GM23248 (cell line): ENCODE data around the gene FEV. TPM values are rescaled to one million over a fixed set of nuclear protein-coding genes. Genes with fewer than 3 reads are reported as not detected.

Experiments
- DNase-seq: peaks from one replicate; pipeline ENCODE4 v3.0.0-alpha.2; 2015
- H2AFZ ChIP-seq: fragments of 200-600 bp; sonication (generic); 2 replicates; pipeline ENCODE4 v1.6.1; 2016; ENCODE audit warnings: antibody characterized with exemption
- H3F3A ChIP-seq: fragments of 200-600 bp; sonication (generic); 2 replicates; pipeline ENCODE4 v1.6.1; 2016; ENCODE audit warnings: mild to moderate bottlenecking, antibody characterized with exemption, mixed run types; ENCODE audit not compliant: insufficient read depth
- H3K27ac ChIP-seq: fragments of 200-600 bp; sonication (generic); 2 replicates; pipeline ENCODE4 v1.5.1; 2016; ENCODE audit warnings: mild to moderate bottlenecking
- H3K27me3 ChIP-seq: fragments of 200-600 bp; sonication (generic); replicated peaks from 2 replicates; pipeline ENCODE4 v1.6.1; 2016; ENCODE audit warnings: mild to moderate bottlenecking; ENCODE audit not compliant: insufficient read depth
- H3K36me3 ChIP-seq: fragments of 200-600 bp; sonication (generic); 2 replicates; pipeline ENCODE4 v1.6.1; 2016; ENCODE audit warnings: low read depth, mild to moderate bottlenecking
- H3K4me1 ChIP-seq: fragments of 200-600 bp; sonication (generic); 2 replicates; pipeline ENCODE4 v1.6.1; 2016; ENCODE audit warnings: mild to moderate bottlenecking; ENCODE audit not compliant: insufficient read depth
- H3K4me2 ChIP-seq: fragments of 200-600 bp; sonication (generic); one replicate; pipeline ENCODE4 v1.6.1; 2016; ENCODE audit warnings: mild to moderate bottlenecking; ENCODE audit not compliant: unreplicated experiment
- H3K4me3 ChIP-seq: fragments of 200-600 bp; sonication (generic); 2 replicates; pipeline ENCODE4 v1.5.1; 2016; ENCODE audit warnings: mild to moderate bottlenecking
- H3K79me2 ChIP-seq: fragments of 200-600 bp; sonication (generic); 2 replicates; pipeline ENCODE4 v1.6.1; 2016; ENCODE audit warnings: mild to moderate bottlenecking; ENCODE audit not compliant: insufficient read depth
- H3K9ac ChIP-seq: fragments of 200-600 bp; sonication (generic); 2 replicates; pipeline ENCODE4 v1.6.1; 2016; ENCODE audit warnings: mild to moderate bottlenecking
- H3K9me2 ChIP-seq: fragments of 200-600 bp; sonication (generic); 2 replicates; pipeline ENCODE4 v1.6.1; 2016; ENCODE audit warnings: mixed run types, mild to moderate bottlenecking, moderate library complexity; ENCODE audit not compliant: insufficient read depth
- H3K9me3 ChIP-seq: fragments of 200-600 bp; sonication (generic); one replicate; pipeline ENCODE4 v1.6.1; 2017; ENCODE audit warnings: low read depth
- H4K20me1 ChIP-seq: fragments of 200-600 bp; sonication (generic); 2 replicates; pipeline ENCODE4 v1.6.0; 2016; ENCODE audit not compliant: insufficient read depth
- EZH2 ChIP-seq: fragments of 200-600 bp; sonication (generic); IDR thresholded peaks from 2 replicates; pipeline ENCODE4 v1.6.1; 2018; ENCODE audit warnings: antibody characterized with exemption, mild to moderate bottlenecking; ENCODE audit not compliant: insufficient read depth, poor library complexity, severe bottlenecking
- EZH2phosphoT487 ChIP-seq: fragments of 200-600 bp; sonication (generic); IDR thresholded peaks from 2 replicates; pipeline ENCODE4 v1.6.1; 2018; ENCODE audit warnings: antibody characterized with exemption, moderate library complexity, mild to moderate bottlenecking, low read depth; ENCODE audit not compliant: insufficient read depth
- WGBS, 2 experiments: methylation state at CpG; one replicate each; pipeline ENCODE4 v1.1.6; 2015 to 2017; ENCODE audit warnings: low lambda C conversion rate in 2 of 2, low coverage in 1 of 2; ENCODE audit errors: missing lambda C conversion rate in 2 of 2; 5-methylcytosine and 5-hydroxymethylcytosine counted together
- in situ Hi-C: fragments of 300-500 bp; cut with MboI; formaldehyde crosslinking; loops from 2 replicates; pipeline ENCODE4 v1.15.0; 2020
- polyA plus RNA-seq: library from polyadenylated mRNA; unstranded; fragments of >200 nt; fragmentation: Nextera tagmentation; extraction: Ambion mirVana; gene quantifications from 2 replicates; pipeline ENCODE4 v1.2.1, GENCODE V29; 2016
- total RNA-seq: library from RNA; depleted of rRNA; stranded (reverse); fragments of >200 nt; shearing (Covaris generic); gene quantifications from 2 replicates; pipeline ENCODE4 v1.2.3, GENCODE V29; 2014

Gene FEV
- total and polyA plus RNA-seq, 2 experiments from 2014 or later: not detected

GRCh38 chr2:218980735-218981389 lies 4.1 kb downstream of the FEV start:
- no peaks in the 10 kb centered on the region for H3F3A ChIP-seq
- no peaks in the 10 kb centered on the region for H3K4me1 ChIP-seq
- H3K27ac ChIP-seq: no peak overlapping the region
- no peaks in the 10 kb centered on the region for H3K36me3 ChIP-seq
- DNase-seq: peak; percentile 33
- TF ChIP-seq EZH2phosphoT487 (0 out of 2 replicates have a peak, but pooled peaks have one; percentile 90), EZH2 (no peak)
- H4K20me1 ChIP-seq: no peaks in the 10 kb centered on the region
- in situ Hi-C loops: no loop called here
- H3K79me2 ChIP-seq: no peaks in the 10 kb centered on the region
- H3K27me3 ChIP-seq: peaks cover 81% of the 10 kb centered on the region
- no peaks in the 10 kb centered on the region for H3K9me2 ChIP-seq
- 1 to 2% methylated on average over 23 to 26 of the region's 26 CpGs for WGBS, 2 experiments
- H3K9ac ChIP-seq: no peak overlapping the region
- no peak overlapping the region for H2AFZ ChIP-seq
- H3K4me3 ChIP-seq: no peak overlapping the region
- H3K4me2 ChIP-seq: no peak overlapping the region
- H3K9me3 ChIP-seq: no peaks in the 10 kb centered on the region

GRCh38 chr2:218979846-218980734 lies 4.9 kb downstream of the FEV start:
- DNase-seq: peak; percentile 82
- H2AFZ ChIP-seq: peak overlapping the region; percentile 64; the same call in 1 of the 2 replicates
- no peak overlapping the region for H3K27ac ChIP-seq
- H3K9ac ChIP-seq: no peak overlapping the region
- no peaks in the 10 kb centered on the region for H3F3A ChIP-seq
- peak overlapping the region; percentile 70 for H3K4me2 ChIP-seq
- H3K79me2 ChIP-seq: no peaks in the 10 kb centered on the region
- in situ Hi-C loops: no loop called here
- no peaks in the 10 kb centered on the region for H3K9me2 ChIP-seq
- no peaks in the 10 kb centered on the region for H3K9me3 ChIP-seq
- H3K4me3 ChIP-seq: peak overlapping the region; percentile 57
- no peak for TF ChIP-seq EZH2phosphoT487
- TF ChIP-seq EZH2: no peak
- H4K20me1 ChIP-seq: no peaks in the 10 kb centered on the region
- no peaks in the 10 kb centered on the region for H3K4me1 ChIP-seq
- 1 to 3% methylated on average over 28 to 39 of the region's 39 CpGs for WGBS, 2 experiments
- no peaks in the 10 kb centered on the region for H3K36me3 ChIP-seq
- peaks cover 81% of the 10 kb centered on the region for H3K27me3 ChIP-seq

- no peaks in the 10 kb centered on the region for H3K4me1 ChIP-seq
- no peaks in the 10 kb centered on the region for H3K9me3 ChIP-seq
- no peak overlapping the region for H2AFZ ChIP-seq
- no peak overlapping the region for H3K9ac ChIP-seq
- H3K4me2 ChIP-seq: no peak overlapping the region
- no peak for DNase-seq
- H3K9me2 ChIP-seq: no peaks in the 10 kb centered on the region
- no peaks in the 10 kb centered on the region for H3K36me3 ChIP-seq
- no peak overlapping the region for H3K27ac ChIP-seq
- no peaks in the 10 kb centered on the region for H4K20me1 ChIP-seq
- in situ Hi-C loops: no loop called here
- 30 to 33% methylated on average over 4 of the region's 4 CpGs for WGBS, 2 experiments
- no peak overlapping the region for H3K4me3 ChIP-seq
- H3F3A ChIP-seq: no peaks in the 10 kb centered on the region
- no peak for TF ChIP-seq EZH2phosphoT487
- no peak for TF ChIP-seq EZH2
- no peaks in the 10 kb centered on the region for H3K79me2 ChIP-seq
- peaks cover 66% of the 10 kb centered on the region for H3K27me3 ChIP-seq
Measured at GRCh38 chr2:218975060-218975777, 9.8 kb downstream of the FEV start.

GRCh38 chr2:218970894-218971293 lies 14.1 kb downstream of the FEV start:
- Histone ChIP-seq H3K27ac (no peak overlapping the region), H3K79me2 (no peaks in the 10 kb centered on the region), H3K9me3 (no peaks in the 10 kb centered on the region), H3K27me3 (peaks cover 39% of the 10 kb centered on the region), H4K20me1 (no peaks in the 10 kb centered on the region), H3K9me2 (no peaks in the 10 kb centered on the region), H2AFZ (no peak overlapping the region), H3F3A (no peaks in the 10 kb centered on the region), H3K9ac (no peak overlapping the region), H3K4me1 (no peaks in the 10 kb centered on the region), H3K4me3 (no peak overlapping the region), H3K4me2 (no peak overlapping the region), H3K36me3 (no peaks in the 10 kb centered on the region)
- TF ChIP-seq EZH2: no peak
- no peak for TF ChIP-seq EZH2phosphoT487
- DNase-seq: no peak
- WGBS, 2 experiments: 0 to 31% methylated on average over 1 of the region's 1 CpG
- in situ Hi-C loops: no loop called here
